HG03378 (cell line): ENCODE measurements around the gene DLG2.

Experiments
- ATAC-seq: cut with Tn5 transposase; IDR thresholded peaks from one replicate; pipeline ENCODE4 v1.9.1; 2021; ENCODE audit warnings: mild to moderate bottlenecking, moderate library complexity; ENCODE audit not compliant: unreplicated experiment

DLG2 gene

GRCh38 chr11:83537131-83537610 lies 2090.0 kb downstream of the DLG2 start:
- no peak for ATAC-seq

DNA sequence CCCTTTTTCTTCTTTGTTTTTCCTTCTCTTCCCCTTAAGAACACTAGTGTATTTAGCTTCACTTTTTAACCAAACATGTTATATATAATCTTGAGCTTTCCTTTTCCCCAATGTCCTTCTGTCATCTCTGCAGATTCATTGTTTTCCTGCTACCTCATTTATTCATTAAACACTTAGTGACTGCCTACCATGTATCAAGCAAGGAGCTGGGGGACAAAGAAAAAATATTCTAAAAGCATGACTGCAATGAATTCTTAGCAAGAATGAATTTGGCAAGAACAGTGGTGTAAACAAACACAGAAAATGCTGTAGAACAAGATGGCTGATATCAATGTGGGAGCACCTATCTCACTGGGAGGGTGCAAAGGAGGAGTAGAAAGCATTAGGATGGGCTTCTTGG lies 2094.0 kb downstream of the DLG2 start:
- ATAC-seq = no peak

- no peak for ATAC-seq
Measured at GRCh38 chr11:83528877-83529276, 2098.3 kb downstream of the DLG2 start.

- no peak for ATAC-seq
Measured at GRCh38 chr11:83528225-83528624, 2098.9 kb downstream of the DLG2 start.

DNA sequence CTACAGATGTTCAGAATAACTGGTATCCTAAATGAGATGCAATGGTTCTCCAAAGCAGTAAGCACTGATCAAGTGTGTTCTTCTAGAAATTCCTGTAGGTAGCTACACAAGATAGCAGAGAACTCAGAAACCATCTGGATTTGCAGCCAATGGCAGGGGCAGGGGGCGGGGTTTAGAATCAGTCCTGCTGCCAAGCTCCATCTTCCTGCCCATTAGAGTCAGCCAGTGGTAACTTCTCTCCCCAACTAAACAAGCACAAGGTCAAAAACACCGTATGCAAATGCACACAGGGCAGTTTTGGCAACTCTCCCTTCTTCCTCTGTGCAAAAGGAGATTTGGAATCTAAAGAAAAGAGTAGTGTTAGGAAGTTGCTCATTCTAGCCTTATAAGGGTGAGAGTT lies 2103.5 kb downstream of the DLG2 start:
- no peak for ATAC-seq

GRCh38 chr11:83522911-83523310 lies 2104.2 kb downstream of the DLG2 start:
- ATAC-seq = no peak

- no peak for ATAC-seq
Measured at GRCh38 chr11:83521647-83522596, 2105.2 kb downstream of the DLG2 start.

GRCh38 chr11:83520849-83521248 lies 2106.3 kb downstream of the DLG2 start:
- no peak for ATAC-seq

GRCh38 chr11:83511646-83512045 lies 2115.5 kb downstream of the DLG2 start:
- ATAC-seq = no peak

DNA sequence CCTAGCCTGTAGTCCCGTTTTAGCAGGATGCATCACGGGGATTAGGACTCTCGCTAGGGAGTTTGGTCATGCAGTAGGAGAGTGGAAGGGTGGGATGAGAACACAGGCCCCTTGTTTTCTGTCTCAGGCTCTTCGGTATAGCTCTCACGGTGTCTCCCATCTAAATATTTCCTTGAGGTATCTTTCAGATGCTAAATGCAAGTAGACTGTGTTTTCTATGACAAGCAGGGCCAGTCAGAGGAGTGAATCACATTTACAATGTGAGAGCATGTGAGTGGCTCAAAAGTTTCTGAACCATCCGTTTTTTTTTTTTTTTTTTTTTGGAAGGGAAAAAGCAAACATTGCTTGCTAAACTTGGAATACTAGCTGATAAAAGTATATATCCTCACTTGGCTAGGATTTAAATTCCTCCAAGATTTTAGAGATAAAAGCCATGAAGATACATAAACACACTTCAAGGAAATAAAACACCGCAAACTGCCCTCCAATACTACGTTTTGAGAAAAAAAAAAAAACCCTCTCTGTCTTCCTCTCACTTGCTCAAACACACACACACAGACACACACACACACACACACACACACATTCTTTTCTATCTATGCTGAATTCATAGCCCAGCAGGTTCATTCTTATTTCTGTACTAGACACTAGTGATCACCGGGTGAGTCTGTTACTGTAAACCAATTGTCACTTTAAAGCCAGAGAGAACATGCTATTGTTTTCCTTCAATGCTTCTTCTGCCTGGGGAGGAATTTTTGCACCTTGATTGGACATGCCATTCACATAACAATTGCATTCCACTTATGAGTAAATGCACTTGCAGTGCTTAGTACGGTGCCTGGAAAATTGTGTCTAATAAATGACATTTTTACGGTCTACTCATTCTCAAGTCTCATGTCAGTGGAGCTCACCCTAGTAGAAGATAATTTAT lies 2116.3 kb downstream of the DLG2 start:
- ATAC-seq = no peak

- no peak for ATAC-seq
Measured at GRCh38 chr11:83508804-83509203, 2118.3 kb downstream of the DLG2 start.

DNA sequence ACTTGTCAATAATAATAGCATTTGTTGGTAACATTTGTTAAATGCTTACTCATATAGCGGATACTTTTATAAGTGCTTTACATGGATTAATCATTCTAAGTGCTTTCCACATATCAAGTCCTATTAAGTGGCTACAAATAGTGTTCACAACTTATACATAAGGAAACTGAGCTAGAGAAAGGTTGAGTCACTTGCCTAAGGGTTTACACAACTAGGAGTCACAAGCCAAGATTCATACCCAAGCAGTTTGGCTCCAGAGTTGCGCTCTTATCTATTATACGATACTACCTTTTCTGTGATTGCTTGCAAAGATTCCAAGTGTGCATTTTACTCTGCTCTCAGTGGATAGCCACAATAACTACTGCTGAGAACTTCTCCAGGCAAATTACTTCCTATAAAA lies 2125.1 kb downstream of the DLG2 start:
- ATAC-seq = no peak

- ATAC-seq = no peak
Measured at GRCh38 chr11:83493917-83494316, 2133.2 kb downstream of the DLG2 start.

- ATAC-seq = no peak
Measured at GRCh38 chr11:83493034-83493433, 2134.1 kb downstream of the DLG2 start.

- ATAC-seq = no peak
Measured at GRCh38 chr11:83483808-83484207, 2143.3 kb downstream of the DLG2 start.

DNA sequence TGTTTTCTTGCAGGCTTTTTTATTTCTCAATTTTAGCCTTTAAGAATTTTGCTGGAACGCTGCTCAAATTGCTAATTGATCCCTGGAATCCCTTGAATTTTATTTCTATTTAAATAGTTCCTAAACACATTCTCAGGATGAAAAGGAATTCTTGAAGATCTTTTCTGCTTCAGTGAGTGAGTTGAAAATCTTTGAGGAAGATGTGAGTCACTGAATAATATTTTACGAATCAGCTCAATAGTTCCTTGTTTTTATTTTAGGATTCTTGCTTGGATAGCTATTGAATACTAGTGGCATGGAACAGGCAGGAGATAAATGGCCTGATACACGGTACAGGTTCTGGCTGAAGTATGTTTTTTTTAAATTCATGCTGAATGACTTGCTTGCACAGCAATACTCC lies 2146.3 kb downstream of the DLG2 start:
- no peak for ATAC-seq

DNA sequence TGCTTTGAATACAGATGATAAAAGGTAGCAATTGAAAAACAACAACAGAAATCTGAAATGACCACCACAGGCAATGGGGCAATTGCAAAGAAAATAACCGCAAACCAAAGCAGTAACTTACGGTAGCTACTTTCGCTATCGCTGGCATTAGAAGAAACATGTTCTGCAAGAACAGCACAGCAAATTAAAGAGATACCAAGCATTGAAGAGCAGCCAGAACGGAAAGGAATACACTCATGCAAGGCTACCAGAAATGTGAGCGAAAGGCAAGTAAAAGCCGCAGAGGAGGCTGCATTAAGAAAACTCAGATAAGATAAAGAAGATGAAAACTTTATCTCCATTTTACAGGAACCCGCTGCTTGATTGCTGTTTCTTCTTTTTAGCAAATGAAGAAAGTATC lies 2146.9 kb downstream of the DLG2 start:
- no peak for ATAC-seq

DNA sequence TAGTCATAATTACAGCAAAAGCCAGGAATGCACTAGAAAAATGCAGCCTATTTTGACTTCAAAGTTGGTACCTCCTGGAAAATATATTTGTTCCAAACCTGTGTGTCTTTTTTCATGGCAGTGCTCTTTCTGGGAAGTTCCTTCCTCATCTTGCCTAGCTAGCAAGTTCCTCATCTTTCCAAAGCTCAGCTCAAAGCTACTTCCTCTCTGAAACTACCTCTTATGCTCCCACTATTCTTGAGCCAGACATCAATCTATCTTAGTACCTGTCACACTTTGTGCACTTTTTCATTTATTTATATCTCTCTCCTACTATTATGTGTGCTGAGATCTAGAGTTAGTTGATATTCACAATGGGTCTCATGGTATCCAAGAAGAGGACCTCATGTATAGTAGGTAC lies 2149.4 kb downstream of the DLG2 start:
- ATAC-seq = no peak

DNA sequence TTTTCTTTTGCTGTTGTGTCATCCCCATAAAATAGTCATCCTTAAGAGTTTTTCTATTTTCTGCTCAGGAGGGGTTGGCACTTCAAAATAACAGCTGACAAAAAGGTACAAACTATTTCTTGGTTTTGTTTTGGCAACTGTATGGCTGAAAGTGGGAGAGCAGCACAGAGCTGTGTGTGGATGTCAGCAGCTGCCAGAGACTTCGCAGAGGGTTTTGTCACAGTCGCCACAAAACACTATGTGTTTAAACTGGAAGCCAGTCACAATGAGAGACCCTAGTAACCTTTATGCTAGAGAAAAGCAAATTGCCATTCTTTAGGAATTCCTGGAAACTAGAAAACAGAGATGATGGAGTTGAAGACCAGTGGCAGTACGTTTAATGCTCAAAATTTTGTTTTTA lies 2151.4 kb downstream of the DLG2 start:
- no peak for ATAC-seq

DNA sequence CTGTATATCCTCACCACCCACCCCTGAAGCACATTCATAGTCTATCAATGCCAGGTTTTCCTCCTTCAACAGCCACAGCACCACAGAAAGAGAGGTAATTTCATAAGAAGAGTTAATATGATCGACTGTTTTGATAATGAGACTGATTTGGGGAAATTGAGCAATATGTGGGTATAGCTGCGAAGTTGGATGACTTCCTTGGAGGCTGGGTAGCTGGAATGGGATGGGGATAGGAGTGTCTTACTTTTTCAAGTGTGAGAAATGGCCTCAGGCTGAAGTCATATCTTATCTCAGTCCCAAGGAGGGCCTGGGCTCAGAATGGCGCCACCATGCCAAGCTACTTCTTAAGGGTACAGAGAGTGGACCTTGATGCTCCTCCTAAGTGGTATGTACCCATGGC lies 2153.4 kb downstream of the DLG2 start:
- no peak for ATAC-seq

DNA sequence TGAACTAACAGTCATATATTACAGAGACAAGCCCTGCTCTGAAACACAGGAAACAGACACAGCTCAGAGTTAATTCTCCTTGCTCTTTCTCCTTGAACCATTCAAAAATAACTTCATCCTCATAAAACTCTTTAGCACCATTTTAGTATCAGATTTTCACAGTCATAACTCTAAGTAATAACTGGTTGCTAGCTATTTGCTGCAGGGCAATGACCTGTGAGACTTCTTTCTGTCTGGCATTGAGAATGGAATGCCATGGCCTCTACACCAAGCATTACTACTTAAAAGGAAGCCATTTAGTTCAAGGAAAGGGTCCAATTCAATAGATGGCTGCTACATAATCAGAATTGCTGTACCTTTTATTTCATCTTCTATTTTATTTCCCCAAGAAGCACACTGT lies 2154.3 kb downstream of the DLG2 start:
- ATAC-seq = no peak
